Transverse colon (tissue), 4 donors: ENCODE measurements around the gene DOCK10. TPM values are rescaled to one million over a fixed set of nuclear protein-coding genes. Genes with fewer than 3 reads are reported as not detected.

Experiments
- DNase-seq: peaks from one replicate; pipeline ENCODE4 v3.0.0-alpha.2; 2019
- H3K27ac ChIP-seq, 4 donors: fragments of 200-600 bp; sonication (generic); 2 replicates each; pipeline ENCODE4 v1.5.1; 2016 to 2018; ENCODE audit warnings: inconsistent platforms in 4 of 4
- H3K27me3 ChIP-seq: fragments of 200-600 bp; sonication (generic); 2 replicates; pipeline ENCODE4 v1.5.1; 2017; ENCODE audit warnings: inconsistent platforms
- H3K36me3 ChIP-seq, 4 donors: fragments of 200-600 bp; sonication (generic); 2 replicates each; pipeline ENCODE4 v1.5.1; 2017 to 2019; ENCODE audit warnings: inconsistent platforms in 4 of 4
- H3K4me1 ChIP-seq, 4 donors: fragments of 200-600 bp; sonication (generic); 2 replicates each; pipeline ENCODE4 v1.5.1; 2017 to 2020; ENCODE audit warnings: inconsistent platforms in 4 of 4
- H3K4me3 ChIP-seq, 4 donors: fragments of 200-600 bp; sonication (generic); 1 replicate in 1 of 4; 2 replicates in 3 of 4; pipeline versions ENCODE4 v1.5.1 to v1.6.1; 2017 to 2019; ENCODE audit warnings: inconsistent platforms in 4 of 4
- H3K9me3 ChIP-seq, 2 donors: fragments of 200-600 bp; sonication (generic); 2 replicates each; pipeline ENCODE4 v1.5.1; 2017 to 2019; ENCODE audit warnings: inconsistent platforms in 2 of 2
- CTCF ChIP-seq, 5 experiments: fragments of 200-600 bp in 3 of 5; fragments of 450-650 bp in 2 of 5; sonication (generic) in 3 of 5; IDR thresholded peaks; 1 replicate in 2 of 5; 2 replicates in 3 of 5; pipeline ENCODE4 v1.5.1; 2016 to 2017; ENCODE audit warnings: antibody characterized with exemption in 5 of 5, inconsistent platforms in 3 of 5, mild to moderate bottlenecking in 2 of 5, moderate library complexity in 1 of 5
- EP300 ChIP-seq: sonication (generic); formaldehyde crosslinking; IDR thresholded peaks from one replicate; pipeline ENCODE4 v1.6.1; 2017; ENCODE audit warnings: antibody characterized with exemption, low read depth
- POLR2A ChIP-seq: fragments of 450-650 bp; IDR thresholded peaks from one replicate; pipeline ENCODE4 v1.6.1; 2016; ENCODE audit warnings: antibody characterized with exemption, mild to moderate bottlenecking, moderate library complexity
- POLR2AphosphoS5 ChIP-seq, 3 donors: sonication (generic); formaldehyde crosslinking; IDR thresholded peaks; one replicate each; pipeline ENCODE4 v1.6.1; 2016; ENCODE audit warnings: antibody characterized with exemption in 3 of 3
- WGBS, 2 donors: methylation state at CpG; one replicate each; pipeline ENCODE4 v1.1.5; 2018; ENCODE audit warnings: low coverage in 1 of 2; 5-methylcytosine and 5-hydroxymethylcytosine counted together
- in situ Hi-C, 4 donors: fragments of 200-750 bp; cut with MboI; loops; one replicate each; pipeline versions ENCODE4 v1.15.0 to v1.15.1; 2017; ENCODE audit warnings: low sequenced_read_pairs in 3 of 4, low pct_ligation_motif_present in 1 of 4, low pct_unique_long_range_greater_than_20kb in 1 of 4
- intact Hi-C: fragments of 100-400 bp; cut with DNase I; formaldehyde crosslinking; loops from one replicate; pipeline ENCODE4 v1.15.1; 2023; ENCODE audit warnings: low total_unique reads
- total RNA-seq, 4 donors: library from RNA; depleted of rRNA; stranded (reverse); fragments of >200 nt; gene quantifications; one replicate each; pipeline ENCODE4 v1.1.0, GENCODE V29; 2016

DOCK10 gene
- total RNA-seq, 4 donors from 2014 or later: 5.2 to 64.7 (median 14.5) TPM

- H3K4me1 ChIP-seq: peaks cover 5 to 55% (median 17%) of the 10 kb centered on the region in 4 donors
- H3K4me3 ChIP-seq: no peak overlapping the region
- DNase-seq: no peak
- intact Hi-C loops (no loop called here), in situ Hi-C loops (no loop called here)
- no peaks in the 10 kb centered on the region for H3K9me3 ChIP-seq
- TF ChIP-seq EP300 (no peak), POLR2A (no peak), CTCF (IDR thresholded peaks at IDR 0.05) (no peak), POLR2AphosphoS5 (IDR thresholded peaks at IDR 0.05) (no peak)
- 33 to 52% methylated on average over 4 to 5 of the region's 5 CpGs for WGBS, 2 donors
- no peaks in the 10 kb centered on the region for H3K36me3 ChIP-seq
- H3K27ac ChIP-seq: peak overlapping the region; percentile 0 to 48 (median 33)
- no peaks in the 10 kb centered on the region for H3K27me3 ChIP-seq
Observed at GRCh38 chr2:224930124-224930523, 112.1 kb downstream of the DOCK10 start.

GRCh38 chr2:224929512-224929911 is 112.8 kb downstream of the DOCK10 start:
- no peak for DNase-seq
- no peak for TF ChIP-seq POLR2A
- Histone ChIP-seq H3K27ac (peak overlapping the region in 2 of 4 donors; percentile 7 to 13), H3K4me1 (peaks cover 5 to 50% (median 17%) of the 10 kb centered on the region in 4 donors), H3K36me3 (no peaks in the 10 kb centered on the region), H3K4me3 (no peak overlapping the region), H3K27me3 (no peaks in the 10 kb centered on the region), H3K9me3 (no peaks in the 10 kb centered on the region)
- WGBS, 2 donors: 47 to 51% methylated on average over 3 of the region's 3 CpGs
- intact Hi-C loops: no loop called here
- in situ Hi-C loops: no loop called here

GRCh38 chr2:224927646-224928173 is 114.6 kb downstream of the DOCK10 start:
- Histone ChIP-seq H3K36me3 (no peaks in the 10 kb centered on the region), H3K4me3 (no peak overlapping the region), H3K27me3 (no peaks in the 10 kb centered on the region), H3K27ac (peak overlapping the region; percentile 54 to 73 (median 62)), H3K9me3 (no peaks in the 10 kb centered on the region), H3K4me1 (peaks cover 5 to 48% (median 17%) of the 10 kb centered on the region in 4 donors)
- DNase-seq: peak; percentile 49
- TF ChIP-seq CTCF (IDR thresholded peaks at IDR 0.05): no peak
- TF ChIP-seq EP300: no peak
- no peak for TF ChIP-seq POLR2AphosphoS5 (IDR thresholded peaks at IDR 0.05)
- TF ChIP-seq POLR2A: no peak
- in situ Hi-C loops: no loop called here
- 30 to 46% methylated on average over 4 to 7 of the region's 7 CpGs for WGBS, 2 donors
- intact Hi-C loops: no loop called here

- no peaks in the 10 kb centered on the region for H3K9me3 ChIP-seq
- peaks cover 5 to 48% (median 17%) of the 10 kb centered on the region in 4 donors for H3K4me1 ChIP-seq
- peak overlapping the region; percentile 54 to 73 (median 62) for H3K27ac ChIP-seq
- no peak for TF ChIP-seq POLR2A
- TF ChIP-seq POLR2AphosphoS5 (IDR thresholded peaks at IDR 0.05): no peak
- TF ChIP-seq EP300: no peak
- no peak for TF ChIP-seq CTCF (IDR thresholded peaks at IDR 0.05)
- no peaks in the 10 kb centered on the region for H3K36me3 ChIP-seq
- no peaks in the 10 kb centered on the region for H3K27me3 ChIP-seq
- no peak for DNase-seq
- 27 to 48% methylated on average over 1 to 2 of the region's 2 CpGs for WGBS, 2 donors
- in situ Hi-C loops (no loop called here), intact Hi-C loops (no loop called here)
- H3K4me3 ChIP-seq: no peak overlapping the region
Observed at GRCh38 chr2:224927011-224927410, 115.3 kb downstream of the DOCK10 start.

GRCh38 chr2:224925810-224926100 is 116.5 kb downstream of the DOCK10 start:
- Histone ChIP-seq H3K27me3 (no peaks in the 10 kb centered on the region), H3K27ac (peak overlapping the region; percentile 54 to 73 (median 62)), H3K4me1 (peaks cover 5 to 44% (median 17%) of the 10 kb centered on the region in 4 donors), H3K9me3 (no peaks in the 10 kb centered on the region), H3K36me3 (no peaks in the 10 kb centered on the region), H3K4me3 (no peak overlapping the region)
- intact Hi-C loops (no loop called here), in situ Hi-C loops (no loop called here)
- no peak for DNase-seq
- TF ChIP-seq POLR2AphosphoS5 (IDR thresholded peaks at IDR 0.05) (no peak), CTCF (IDR thresholded peaks at IDR 0.05) (no peak), EP300 (no peak), POLR2A (no peak)
